Measurements from ENCODE around the gene NUCKS1.

DNA sequence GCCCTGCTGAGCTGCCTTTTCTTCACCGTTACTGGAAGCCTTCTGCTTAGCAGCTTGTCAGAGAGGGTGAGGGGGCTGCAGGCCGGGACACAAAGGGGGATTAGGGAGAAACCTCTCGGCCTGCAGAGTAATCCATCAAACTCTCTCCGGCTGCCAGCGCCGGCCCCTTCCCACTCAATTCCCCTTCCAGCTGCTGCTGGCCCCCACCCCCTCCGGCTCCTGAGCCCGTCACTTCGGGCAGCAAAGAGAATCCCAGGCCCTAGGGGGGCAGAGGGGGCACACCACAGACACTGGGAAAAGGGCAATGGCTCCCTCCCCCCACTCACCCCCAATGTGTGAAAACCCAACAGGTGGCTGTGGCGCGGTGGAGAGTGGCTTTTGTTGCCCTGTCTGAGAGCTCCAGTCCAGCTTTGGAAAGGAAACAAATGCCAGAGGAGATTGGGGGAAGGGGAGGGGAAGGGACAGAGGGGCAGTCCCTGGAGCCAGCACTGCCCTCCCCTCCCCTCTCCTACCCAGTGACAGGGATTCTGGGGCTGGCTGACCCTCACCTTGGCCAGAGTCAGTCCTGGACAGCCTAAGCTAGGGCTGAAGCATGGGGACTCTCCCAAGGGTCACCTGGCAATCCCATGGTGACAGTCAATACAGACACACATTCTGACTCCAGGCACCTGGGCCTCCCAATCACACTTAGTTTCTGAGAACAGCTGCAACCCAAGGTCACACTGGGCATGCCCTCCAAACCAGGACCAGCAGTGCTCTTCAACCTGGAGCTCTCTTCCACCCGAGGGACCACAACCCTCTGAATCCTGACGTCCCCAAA is 79.2 kb downstream of the NUCKS1 start:
- TF ChIP-seq SP1 (IDR thresholded peaks at IDR 0.05; ENCODE audit: low read depth) (no peak), POLR2A (IDR thresholded peaks at IDR 0.05; ENCODE audit: borderline replicate concordance, extremely low read depth, insufficient read depth, insufficient read length) (no peak), CEBPB (IDR thresholded peaks at IDR 0.05; ENCODE audit: low read depth) (no peak), POLR2AphosphoS5 (IDR thresholded peaks at IDR 0.05; ENCODE audit: low read depth, low read length) (no peak), SIN3A (IDR thresholded peaks at IDR 0.05; ENCODE audit: low read depth) (no peak), YY1 (IDR thresholded peaks at IDR 0.05; ENCODE audit: extremely low read depth, insufficient replicate concordance, low read depth, low read length) (no peak), EZH2phosphoT487 (IDR thresholded peaks at IDR 0.05; ENCODE audit: borderline replicate concordance) (no peak), FOSL1 (IDR thresholded peaks at IDR 0.05; ENCODE audit: low read depth) (no peak)
- TF ChIP-seq, protein P1, sequence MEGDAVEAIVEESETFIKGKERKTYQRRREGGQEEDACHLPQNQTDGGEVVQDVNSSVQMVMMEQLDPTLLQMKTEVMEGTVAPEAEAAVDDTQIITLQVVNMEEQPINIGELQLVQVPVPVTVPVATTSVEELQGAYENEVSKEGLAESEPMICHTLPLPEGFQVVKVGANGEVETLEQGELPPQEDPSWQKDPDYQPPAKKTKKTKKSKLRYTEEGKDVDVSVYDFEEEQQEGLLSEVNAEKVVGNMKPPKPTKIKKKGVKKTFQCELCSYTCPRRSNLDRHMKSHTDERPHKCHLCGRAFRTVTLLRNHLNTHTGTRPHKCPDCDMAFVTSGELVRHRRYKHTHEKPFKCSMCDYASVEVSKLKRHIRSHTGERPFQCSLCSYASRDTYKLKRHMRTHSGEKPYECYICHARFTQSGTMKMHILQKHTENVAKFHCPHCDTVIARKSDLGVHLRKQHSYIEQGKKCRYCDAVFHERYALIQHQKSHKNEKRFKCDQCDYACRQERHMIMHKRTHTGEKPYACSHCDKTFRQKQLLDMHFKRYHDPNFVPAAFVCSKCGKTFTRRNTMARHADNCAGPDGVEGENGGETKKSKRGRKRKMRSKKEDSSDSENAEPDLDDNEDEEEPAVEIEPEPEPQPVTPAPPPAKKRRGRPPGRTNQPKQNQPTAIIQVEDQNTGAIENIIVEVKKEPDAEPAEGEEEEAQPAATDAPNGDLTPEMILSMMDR (IDR thresholded peaks at IDR 0.05 in 2 of 3, conservative IDR thresholded peaks at IDR 0.05 in 1 of 3; ENCODE audit: borderline replicate concordance in 1 of 3, insufficient read depth in 1 of 3, low read depth in 2 of 3, low read length in 2 of 3), result no peak
